Lung microvascular endothelial cell (primary cell): Measurements from ENCODE around the gene PLCD3. TPM values are rescaled to one million over a fixed set of nuclear protein-coding genes. Genes with fewer than 3 reads are reported as not detected.
A peak's percentile ranks its signal among the peaks of the same experiment; 100 is the strongest.

Source experiments
- DNase-seq, 2 donors: peaks; one replicate each; pipeline versions ENCODE4 v3.0.0 to v3.0.0-alpha.2; 2010; ENCODE audit warnings: low read depth in 2 of 2
- total RNA-seq: library from RNA; depleted of rRNA; stranded (reverse); fragments of >200 nt; gene quantifications from 2 replicates; pipeline ENCODE4 v1.2.1, GENCODE V29; 2014

PLCD3 gene
- total RNA-seq, 1 donor from 2014 or later = 12.3 TPM

DNA sequence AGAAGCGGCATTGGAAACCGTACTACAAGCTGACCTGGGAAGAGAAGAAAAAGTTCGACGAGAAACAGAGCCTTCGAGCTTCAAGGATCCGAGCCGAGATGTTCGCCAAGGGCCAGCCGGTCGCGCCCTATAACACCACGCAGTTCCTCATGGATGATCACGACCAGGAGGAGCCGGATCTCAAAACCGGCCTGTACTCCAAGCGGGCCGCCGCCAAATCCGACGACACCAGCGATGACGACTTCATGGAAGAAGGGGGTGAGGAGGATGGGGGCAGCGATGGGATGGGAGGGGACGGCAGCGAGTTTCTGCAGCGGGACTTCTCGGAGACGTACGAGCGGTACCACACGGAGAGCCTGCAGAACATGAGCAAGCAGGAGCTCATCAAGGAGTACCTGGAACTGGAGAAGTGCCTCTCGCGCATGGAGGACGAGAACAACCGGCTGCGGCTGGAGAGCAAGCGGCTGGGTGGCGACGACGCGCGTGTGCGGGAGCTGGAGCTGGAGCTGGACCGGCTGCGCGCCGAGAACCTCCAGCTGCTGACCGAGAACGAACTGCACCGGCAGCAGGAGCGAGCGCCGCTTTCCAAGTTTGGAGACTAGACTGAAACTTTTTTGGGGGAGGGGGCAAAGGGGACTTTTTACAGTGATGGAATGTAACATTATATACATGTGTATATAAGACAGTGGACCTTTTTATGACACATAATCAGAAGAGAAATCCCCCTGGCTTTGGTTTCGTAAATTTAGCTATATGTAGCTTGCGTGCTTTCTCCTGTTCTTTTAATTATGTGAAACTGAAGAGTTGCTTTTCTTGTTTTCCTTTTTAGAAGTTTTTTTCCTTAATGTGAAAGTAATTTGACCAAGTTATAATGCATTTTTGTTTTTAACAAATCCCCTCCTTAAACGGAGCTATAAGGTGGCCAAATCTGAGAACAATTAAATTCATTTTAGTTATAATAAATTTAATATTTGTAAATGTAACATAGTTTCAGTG, 17.7 kb upstream of the PLCD3 start:
- DNase-seq = peak; percentile 68 to 73

DNA sequence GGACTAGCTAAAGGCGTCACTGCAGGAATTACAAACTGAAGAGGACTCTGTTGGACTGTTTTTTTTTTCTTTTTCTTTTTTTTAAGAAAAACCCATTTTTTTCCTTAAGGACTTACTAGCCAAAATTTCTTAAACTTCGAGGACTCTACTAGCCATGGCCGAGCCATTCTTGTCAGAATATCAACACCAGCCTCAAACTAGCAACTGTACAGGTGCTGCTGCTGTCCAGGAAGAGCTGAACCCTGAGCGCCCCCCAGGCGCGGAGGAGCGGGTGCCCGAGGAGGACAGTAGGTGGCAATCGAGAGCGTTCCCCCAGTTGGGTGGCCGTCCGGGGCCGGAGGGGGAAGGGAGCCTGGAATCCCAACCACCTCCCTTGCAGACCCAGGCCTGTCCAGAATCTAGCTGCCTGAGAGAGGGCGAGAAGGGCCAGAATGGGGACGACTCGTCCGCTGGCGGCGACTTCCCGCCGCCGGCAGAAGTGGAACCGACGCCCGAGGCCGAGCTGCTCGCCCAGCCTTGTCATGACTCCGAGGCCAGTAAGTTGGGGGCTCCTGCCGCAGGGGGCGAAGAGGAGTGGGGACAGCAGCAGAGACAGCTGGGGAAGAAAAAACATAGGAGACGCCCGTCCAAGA, 16.8 kb upstream of the PLCD3 start:
- peak; percentile 85 to 87 for DNase-seq

GRCh38 chr17:45148183-45149036, 16.1 kb upstream of the PLCD3 start, which contains the start of gene HEXIM1:
Gene HEXIM1, plus strand, starts transcription at chr17:45148475. Its CDS starts 716 bp downstream, at chr17:45149191.
- peak; percentile 100 for DNase-seq

GRCh38 chr17:45147581-45148182, 15.4 kb upstream of the PLCD3 start:
- DNase-seq = peak; percentile 91 to 92

GRCh38 chr17:45146890-45147580, 14.7 kb upstream of the PLCD3 start:
- peak; percentile 80 for DNase-seq

- DNase-seq = no peak
Measured at GRCh38 chr17:45146592-45146889, 14.2 kb upstream of the PLCD3 start.

- DNase-seq = no peak
Measured at GRCh38 chr17:45146166-45146565, 13.9 kb upstream of the PLCD3 start.

GRCh38 chr17:45145035-45145389, 12.7 kb upstream of the PLCD3 start:
- DNase-seq = no peak

DNA sequence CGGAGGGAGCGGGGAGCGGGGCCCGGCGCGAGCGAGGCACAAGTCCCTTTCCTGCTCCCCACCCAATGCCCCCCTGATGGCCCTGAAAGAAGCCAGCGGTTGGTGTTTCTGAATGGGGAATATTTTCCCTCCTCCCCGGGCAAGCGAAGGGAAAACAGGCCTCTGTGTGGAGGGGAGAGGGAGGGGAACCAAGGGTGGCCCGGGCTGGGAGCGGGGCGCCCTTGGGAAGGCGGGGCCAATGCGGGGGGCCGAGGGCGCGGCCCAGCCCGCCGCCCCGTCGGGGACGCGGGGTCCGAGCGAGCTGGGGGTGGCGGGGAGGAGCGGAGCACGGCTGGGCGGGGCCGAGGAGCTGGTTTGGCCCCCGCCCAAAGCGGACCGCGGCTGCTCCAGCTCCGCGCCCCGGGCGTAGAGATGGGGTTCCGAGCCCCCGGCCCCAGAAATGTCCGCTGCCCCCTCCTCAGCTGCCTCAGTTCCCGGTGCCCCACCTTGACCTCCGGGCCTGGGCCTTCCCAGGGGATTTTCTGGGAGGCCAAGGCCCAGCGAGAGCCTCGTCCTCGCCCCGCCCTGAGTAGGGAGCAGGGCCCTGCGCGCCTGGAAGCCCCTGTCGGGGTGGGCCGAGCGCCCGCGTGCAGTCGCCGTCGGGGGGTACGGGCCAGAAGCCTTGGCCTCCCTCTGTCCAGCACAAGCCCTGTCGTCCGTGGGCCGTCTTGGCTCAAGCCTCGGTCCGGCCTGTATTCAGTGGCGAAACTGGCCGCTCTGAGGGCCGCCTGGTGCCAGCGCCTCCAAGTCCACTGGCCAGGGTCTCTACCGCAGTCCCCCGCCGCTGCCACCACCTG, 12.1 kb upstream of the PLCD3 start:
- no peak for DNase-seq

GRCh38 chr17:45143767-45144198, 11.5 kb upstream of the PLCD3 start:
- peak; percentile 26 to 39 for DNase-seq

DNA sequence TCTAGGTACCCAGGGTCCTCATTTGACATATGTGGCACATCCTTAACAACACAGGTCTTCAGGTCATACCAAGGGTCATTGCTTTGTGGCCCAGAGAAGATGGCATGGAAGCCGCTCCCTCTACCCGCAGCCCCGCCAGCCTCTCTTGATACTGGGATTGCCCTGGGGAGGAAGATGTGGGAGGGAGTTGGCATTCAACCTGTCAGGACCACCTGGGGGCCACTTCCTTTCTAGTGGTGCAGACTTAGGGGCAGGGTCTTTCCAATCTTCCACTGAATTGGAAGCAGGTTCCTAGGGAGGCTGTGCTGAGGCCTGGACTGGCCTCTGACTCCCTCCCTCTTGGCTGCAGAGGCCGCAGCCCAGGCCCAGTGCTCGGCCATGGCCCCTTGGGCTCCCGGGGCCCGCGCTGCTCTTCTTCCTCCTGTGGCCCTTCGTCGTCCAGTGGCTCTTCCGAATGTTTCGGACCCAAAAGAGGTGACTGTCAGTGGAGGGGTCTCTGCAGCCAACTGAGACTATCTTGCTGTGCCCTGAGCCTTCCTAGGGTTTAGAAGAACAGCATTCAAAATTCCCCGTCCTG, 10.9 kb upstream of the PLCD3 start:
- DNase-seq = no peak

DNA sequence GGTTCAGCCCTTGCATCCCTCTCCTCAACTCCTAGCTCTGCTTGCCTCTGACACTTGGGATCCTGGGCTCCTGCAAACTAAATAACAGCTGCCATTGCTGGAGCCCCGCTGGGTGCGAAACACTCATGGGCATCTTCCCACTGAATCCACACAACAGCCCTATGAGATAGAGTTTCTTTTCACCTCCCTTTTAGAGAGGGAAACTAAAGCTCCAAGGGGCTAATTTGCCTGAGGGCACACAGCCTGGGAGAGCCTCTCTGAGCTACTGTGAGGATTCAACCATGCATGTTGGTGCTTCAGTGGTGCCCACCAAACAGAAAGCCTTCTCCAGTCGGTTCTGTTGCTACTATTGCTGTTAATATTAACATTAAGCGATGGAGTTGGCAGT, 7.2 kb upstream of the PLCD3 start:
- no peak for DNase-seq

DNA sequence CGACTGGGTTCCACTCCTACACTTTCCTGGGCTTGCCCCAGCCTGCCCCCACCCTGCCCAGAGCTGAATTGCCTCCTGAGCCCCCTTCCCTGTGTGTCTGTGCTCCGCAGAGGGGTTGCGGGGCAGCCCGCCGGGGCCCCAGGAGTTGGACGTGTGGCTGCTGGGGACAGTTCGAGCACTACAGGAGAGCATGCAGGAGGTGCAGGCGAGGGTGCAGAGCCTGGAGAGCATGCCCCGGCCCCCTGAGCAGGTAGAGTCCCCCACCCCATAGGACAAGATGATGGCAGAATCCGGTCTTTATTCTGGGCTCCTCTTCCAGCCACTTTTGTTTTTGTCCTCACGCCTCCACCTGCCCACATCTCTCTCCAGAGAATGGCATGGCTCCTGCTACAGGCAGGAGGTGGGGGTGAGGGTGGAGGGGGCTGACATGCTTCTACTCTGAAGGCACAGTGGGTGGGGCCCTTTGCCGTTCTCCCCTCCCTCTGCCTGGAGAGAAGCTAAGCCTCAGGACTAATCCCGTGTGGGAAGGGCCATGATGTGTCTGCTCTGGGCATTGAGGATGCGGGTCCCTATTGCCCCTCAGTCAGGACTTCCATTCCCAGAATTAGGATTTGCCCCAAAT, 6.7 kb upstream of the PLCD3 start:
- no peak for DNase-seq

- DNase-seq = no peak
Measured at GRCh38 chr17:45137561-45138305, 5.4 kb upstream of the PLCD3 start.

GRCh38 chr17:45136846-45137560, 4.7 kb upstream of the PLCD3 start:
- DNase-seq = no peak

DNA sequence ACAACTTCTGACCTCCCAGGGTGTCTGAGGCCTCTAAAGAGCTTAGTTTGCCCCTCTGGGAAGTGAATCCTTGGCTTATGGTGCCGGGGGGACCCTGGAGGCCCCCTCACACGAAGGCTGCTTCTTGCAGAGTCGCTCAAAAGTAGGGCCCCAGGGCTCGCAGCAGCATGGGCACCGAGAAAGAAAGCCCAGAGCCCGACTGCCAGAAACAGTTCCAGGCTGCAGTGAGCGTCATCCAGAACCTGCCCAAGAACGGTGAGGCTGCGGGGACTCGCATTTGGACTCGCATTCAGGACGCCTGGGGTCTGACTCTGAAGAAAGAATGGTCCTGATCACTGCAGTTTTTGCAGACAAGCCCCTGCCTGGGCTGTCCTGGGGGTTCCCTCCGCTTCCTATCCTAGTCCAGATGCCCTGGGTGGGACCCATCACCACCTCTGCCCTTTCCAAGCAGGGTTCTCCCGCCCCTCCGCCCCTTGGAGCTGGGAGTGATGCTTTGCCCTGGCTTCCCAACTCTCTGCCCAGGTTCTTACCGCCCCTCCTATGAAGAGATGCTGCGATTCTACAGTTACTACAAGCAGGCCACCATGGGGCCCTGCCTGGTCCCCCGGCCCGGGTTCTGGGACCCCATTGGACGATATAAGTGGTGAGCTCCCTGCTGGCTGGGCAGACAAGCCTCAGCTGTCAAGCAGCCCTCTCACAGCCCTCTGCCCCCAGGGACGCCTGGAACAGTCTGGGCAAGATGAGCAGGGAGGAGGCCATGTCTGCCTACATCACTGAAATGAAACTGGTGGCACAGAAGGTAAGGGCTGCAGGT, 3.9 kb upstream of the PLCD3 start:
- DNase-seq = no peak
